OCI-LY3 (cell line): ENCODE data around the gene CTF1.

ENCODE experiments used
- CTCF ChIP-seq: fragments of 200-600, 300-600 bp; sonication (generic); IDR thresholded peaks from 2 replicates; pipeline ENCODE4 v1.5.1; 2014; ENCODE audit warnings: antibody characterized with exemption, low read length, low read depth
- EZH2phosphoT487 ChIP-seq: fragments of 200-600 bp; shearing (Covaris generic); IDR thresholded peaks from 2 replicates; pipeline ENCODE4 v1.6.1; 2018; ENCODE audit warnings: antibody characterized with exemption, mixed run types, low read depth

- TF ChIP-seq CTCF: no peak
- no peak for TF ChIP-seq EZH2phosphoT487
Observed at GRCh38 chr16:30903596-30903995, 7.2 kb downstream of the CTF1 start.
